ENCODE results near the gene YAF2.

GRCh38 chr12:42259699-42260098, 21.7 kb upstream of the YAF2 start:
- TF ChIP-seq CTCF (IDR thresholded peaks at IDR 0.05) = no peak
- no peak for TF ChIP-seq POLR2A (IDR thresholded peaks at IDR 0.05)

Measured in right lobe of liver (tissue), 4 donors.